Measurements from ENCODE around the gene DNAJC2.
"Not testable (repeated sequence)": the region's sequence is repeated elsewhere in the genome, so short reads cannot be mapped to it uniquely, and the experiment has no call there.

The DNAJC2 gene

DNA sequence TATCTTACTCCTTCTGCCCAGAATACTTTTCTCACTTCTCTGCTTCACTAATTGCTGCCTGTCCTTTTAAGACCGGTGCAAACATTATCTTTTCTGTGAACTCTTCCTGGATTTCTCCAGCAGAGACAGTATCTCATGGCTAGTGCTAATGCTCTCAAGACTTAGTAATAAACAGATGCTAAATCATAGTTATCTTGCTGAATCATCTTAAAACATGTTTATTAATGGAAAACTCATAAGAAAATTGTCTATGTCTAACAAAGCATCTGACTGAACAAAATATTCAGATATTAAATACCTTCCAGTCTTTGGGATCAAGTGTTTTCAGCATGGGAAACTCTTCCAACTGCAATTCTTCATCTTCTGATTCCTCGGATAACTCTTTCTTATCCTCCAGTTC, 3.1 kb downstream of the DNAJC2 start:
- DNase-seq = no peak

DNA sequence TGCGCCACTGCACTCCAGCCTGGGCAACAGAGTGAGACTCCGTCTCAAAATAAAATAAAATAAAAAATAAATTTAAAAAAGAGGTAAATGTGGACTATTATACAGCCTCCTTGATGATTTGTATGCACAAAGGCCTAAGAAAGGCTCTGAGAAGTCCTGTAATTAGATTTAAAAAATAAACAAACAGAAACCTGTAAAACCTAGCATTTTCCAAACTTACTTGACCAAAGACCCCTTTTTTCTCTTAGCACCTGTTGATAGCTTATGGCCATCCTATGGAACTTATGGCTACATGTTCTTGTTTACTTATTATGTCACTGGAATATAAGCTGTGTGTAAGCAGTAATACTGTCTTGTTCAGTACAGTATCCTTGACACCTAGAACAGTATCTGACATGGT, 5.7 kb downstream of the DNAJC2 start:
- no peak for DNase-seq

DNA sequence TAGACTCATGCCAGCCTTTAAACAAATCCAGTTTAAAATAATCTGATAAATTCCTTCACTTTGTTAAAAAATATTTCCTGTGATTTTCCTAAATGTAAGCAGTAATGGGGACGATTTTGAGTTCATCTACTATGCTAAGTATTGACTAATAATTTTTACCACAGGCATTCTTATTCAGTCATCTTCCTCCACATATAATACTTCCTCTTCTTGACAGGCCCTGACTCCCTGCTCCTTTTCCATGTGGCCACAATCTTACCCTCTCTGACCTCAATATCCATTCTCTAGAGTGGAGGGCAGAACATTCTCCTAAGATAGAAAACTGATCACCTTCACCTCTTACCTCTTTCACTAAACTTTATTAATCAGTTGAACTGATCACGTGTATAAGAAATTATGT, 7.8 kb downstream of the DNAJC2 start:
- DNase-seq = no peak

DNA sequence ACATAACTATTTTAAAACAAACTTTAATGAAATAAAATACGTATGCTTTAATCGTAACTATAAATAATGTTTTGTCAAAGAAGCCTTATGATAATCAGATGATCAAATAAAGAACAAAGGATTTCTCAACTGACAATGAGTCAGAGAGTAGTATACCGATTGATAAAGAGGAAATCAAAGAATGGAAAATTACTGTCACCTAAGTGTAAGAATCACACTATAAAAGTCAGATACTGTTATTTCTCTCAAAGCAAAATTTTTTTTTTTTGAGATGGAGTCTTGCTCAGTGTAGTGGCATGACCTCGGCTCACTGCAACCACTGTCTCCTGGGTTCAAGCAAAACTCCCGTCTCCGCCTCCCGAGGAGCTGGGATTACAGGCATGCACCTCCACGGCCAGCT, 18.8 kb downstream of the DNAJC2 start:
- DNase-seq = no peak

DNA sequence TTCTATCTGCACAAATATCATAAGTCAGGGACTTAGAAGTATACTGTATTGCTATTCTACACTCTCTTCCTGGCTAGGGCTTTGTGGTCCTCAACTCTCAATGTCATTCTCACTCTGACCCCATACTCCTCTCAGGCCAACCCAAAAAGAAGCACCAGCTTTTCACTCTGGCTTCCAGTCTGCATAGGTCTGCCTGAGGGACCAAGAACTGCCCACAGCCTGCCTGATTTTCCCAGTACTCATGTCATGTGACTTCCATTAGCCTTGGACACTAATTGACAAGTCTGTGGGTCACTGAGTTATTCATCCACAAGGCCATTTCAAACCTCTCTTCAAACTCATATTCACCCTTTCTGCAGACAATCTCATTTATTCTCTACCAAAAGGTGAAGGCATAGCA, 27.6 kb downstream of the DNAJC2 start:
- no peak for DNase-seq

DNA sequence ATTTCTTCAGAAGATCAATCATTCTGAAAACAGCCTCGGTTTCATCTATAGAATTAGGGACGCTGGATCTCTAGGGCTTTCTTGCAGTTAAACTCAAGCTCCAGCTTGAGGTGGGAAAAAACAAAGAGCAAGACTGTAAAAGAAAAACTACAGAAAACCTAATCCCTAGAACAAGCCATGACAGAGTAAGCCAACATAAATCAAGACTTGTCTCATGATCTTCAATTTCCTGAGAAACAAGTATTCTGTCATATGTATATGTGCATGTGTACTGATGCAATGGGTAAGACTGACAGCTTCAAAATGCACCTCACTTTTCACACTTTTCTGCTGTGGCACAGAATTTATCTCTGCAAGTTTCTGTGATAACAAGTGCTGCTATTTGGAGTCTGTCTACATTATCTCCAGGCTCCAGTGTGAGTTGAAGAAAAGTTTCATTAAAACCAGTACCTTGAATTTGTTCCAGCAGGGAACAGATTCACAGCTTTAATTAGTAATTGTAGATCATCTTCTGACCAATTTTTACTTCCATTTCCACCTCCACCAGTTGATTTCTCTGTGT, 28.1 kb downstream of the DNAJC2 start:
- no peak for DNase-seq

DNA sequence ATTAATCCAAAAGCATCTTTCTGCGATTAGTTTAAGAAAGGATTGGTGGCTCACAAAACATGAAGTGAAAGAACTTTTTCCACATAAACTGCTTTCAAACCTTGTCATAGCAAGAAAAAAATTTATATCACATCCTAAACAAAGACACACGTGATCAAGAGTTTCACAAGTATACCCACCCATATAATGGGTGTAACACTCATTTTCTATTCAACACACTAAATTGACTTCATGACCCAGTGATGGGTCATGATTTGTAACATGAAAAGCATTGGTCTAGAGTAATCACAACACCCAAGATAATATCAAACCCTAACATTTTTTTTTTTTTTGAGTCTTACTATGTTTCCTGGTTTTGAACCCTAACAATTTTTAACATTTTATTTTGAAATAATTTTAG, 29.7 kb downstream of the DNAJC2 start:
- DNase-seq = no peak

DNA sequence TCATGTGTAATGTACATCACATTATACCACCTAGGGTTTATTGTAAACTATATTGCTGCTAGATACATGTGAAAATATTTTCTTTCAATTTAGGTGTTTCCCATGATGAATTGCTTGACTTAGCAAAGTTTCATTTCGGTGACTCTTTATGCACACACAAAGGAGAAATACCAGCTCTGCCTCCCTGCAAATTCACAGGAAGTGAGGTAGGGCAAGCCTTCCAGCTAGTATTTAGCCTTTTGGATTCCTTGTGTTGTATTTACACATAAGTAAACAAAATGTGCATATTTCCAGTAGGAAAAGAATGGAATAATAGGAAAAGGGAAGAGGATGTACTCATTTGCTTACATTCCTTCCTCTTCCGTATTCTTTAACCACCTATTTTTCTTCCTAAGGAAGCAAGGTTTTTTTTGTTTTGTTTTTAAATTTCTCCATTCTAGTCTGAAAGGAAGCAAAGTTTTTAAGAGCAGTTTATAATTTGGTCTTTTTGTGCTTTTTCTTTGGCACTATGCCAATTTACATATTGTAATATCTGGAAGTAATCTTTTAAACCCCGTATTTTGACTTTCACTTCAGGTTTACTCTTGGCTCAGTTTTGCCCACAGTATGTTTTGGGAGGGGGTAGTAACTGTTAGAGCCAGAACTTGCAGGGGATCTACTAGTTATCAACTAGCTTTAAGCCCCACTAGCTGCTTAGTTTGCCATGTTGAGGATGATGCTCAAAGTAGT, 36.9 kb downstream of the DNAJC2 start:
- DNase-seq = no peak

DNA sequence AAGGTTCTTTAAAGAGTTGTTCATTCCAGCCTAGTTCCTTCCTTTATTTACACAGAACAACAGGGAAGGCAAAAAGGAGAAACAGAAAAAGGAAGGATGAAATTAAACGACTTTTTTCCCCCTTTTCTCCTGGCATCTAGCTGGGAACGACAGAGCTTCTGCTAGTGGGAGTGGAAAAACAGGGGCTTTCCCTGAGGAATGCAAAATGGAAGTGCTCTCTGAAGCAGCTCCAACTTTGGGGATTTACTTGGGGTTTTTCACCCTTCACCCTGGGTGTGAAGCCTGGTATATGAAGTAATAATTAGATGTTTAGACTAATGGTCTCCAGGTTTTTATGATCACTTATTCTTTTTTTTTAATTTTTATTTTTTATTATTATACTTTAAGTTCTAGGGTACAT, 43.1 kb downstream of the DNAJC2 start:
- DNase-seq = no peak

DNA sequence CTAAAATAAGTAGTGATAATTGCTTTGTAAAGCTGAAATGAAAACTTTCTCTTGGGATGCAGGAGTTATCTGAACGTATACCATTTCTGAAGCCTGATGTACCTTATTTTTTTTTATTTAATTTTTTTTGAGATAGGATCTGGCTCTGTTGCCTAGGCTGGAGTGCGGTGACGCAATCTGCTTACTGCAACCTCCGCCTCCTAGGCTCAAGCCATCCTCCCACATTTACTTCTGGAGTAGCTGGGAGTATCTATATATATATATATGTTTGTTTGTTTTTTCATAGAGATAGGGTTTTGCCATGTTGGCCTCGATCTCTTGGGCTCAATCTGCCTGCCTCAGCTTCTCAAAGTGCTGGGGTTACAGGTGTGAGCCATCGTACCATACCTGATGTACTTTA, 44.9 kb downstream of the DNAJC2 start:
- DNase-seq = no peak

DNA sequence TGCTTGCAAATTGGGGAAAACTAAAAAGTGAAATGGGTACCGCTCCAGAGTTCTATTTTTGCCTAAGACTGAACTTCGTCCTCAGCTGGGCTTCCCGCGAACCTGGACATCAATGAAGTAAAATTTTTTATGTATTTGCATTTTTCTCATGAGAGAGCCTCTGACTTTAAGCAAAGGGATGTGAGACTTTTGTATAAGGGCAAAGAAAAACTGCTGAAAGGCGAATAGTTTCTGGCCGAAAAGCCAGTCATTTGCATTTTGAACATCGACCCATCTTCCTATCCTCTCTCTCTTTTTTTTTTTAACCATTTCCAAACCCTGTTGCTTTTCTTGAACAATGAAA, 46.8 kb downstream of the DNAJC2 start:
- DNase-seq = no peak

DNA sequence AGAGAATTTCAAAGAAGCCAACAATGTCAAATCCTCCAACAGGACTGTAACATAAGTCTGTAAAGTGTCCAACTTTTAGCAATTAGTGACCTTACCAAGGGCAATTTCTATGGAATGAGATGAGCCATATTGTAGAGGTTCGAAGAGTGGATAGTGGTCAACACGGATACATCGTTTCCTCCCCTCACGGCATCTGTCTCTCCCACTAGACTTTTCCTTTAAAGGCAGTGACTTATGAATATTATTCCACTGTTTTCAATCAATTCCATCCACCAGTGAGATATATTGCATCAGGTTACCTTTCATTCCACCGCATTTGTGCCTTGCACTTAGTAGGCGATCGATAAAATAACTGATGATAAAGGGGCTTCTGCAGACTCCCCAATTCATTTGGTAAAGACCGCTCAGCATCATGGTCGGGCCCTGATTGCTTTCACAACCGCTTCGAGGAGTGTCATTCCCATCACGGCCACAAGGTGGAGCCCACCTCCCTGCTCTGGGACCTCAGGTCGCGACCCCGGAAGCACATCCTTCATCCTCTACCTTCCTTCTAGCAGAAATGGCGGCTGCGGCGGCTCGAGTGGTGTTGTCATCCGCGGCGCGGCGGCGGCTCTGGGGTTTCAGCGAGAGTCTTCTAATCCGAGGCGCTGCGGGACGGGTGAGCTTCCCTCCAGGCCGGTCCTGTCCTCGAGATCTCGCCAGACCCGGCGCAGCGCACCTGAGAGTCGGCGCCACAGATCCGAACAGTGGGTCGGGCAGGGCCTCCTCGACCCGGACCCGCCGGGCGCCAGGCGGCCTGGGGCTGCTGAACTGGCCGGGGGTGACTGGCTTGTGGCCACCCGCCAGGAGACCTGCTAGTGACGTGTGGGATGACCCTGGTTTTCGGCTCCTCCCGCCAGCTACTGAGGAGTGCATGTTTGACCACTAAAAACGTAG, 47.4 kb downstream of the DNAJC2 start, which contains the start of gene PMPCB:
Gene PMPCB (plus strand): TSS at position 535 of the 936 bp plus-strand sequence. CDS start 25 bp downstream, at position 560.
- peak; percentile 93 for DNase-seq

DNA sequence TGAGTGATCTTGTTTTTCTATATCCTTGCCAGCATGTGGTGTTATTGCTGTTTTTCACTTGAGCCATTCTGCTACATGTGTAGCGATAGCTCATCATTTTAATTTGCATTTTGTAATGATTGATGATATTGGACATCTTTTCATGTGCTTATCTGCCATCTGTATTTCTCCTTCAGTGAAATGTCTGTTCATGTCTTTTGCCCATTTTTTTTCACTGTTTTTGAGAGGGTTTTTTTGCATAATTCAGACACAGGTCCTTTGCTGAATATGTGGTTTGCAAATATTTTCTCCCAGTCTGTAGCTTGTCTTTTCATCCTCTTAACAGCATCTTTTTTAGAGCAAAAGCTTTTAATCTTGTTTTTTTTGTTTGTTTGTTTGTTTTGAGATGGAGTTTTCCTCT, 51.0 kb downstream of the DNAJC2 start:
- DNase-seq = no peak

DNA sequence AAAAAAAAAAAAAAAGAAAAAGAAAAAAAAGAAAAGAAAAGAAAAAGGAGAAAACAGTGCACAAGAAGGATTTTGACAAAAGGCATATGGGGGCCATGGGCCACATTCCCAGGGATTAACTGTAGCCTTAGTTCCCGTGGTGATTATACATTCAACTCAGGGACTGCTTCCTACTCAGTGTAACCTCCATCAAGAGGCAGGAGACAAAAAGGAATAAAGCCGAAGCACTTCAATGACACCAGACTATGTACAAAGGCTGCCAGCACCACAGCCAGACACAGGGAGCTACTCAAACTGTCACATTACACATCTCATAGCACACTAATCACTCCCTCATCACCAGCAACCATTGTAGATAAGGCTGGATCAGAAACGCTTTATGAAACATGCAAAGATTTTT, 52.4 kb downstream of the DNAJC2 start:
- DNase-seq = no peak

DNA sequence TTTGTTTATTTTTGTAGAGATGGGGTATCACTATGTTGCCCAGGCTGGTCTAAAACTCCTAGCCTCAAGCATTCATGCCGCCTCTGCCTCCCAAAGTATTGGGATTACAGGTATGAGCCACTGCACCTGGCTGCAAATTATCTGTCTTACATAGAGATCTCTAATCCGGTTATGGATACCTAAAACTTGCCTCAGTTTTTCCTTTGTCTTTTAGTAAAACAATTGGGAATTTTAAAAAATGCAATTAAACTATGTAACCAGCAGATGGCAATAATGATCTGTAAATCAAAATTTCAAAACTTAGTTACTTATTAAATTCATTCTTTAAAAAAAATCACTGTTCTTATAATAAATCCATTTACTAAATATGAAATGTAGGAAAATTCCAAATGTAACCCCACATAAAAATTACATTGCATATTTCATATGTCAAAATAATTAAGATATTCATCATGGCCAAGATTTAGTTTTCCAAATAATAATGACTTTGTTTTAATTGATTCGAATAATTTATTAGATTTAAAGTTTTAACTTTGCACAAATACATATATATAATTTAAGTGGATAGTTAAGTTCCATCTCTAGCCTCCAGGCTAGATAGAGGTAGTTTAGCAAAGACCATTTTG, 61.7 kb downstream of the DNAJC2 start:
- DNase-seq = not testable (repeated sequence)

DNA sequence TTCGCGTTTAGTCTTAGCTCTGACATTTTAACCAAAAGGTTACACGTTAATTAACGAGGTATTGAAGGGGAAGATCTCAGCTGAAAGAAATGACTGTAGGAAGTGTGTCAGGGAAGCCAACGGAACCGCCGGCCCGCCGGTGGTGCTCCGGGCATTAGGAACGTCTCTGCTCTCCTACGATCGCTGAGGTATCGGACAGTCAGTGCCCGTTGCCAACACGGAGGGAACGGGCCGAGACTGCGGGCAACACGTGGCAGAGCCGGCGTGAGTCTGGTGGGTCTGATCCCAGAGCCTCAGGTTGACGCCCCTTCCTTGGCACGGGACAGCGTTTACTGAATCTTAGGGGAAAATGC, 63.8 kb downstream of the DNAJC2 start:
- DNase-seq = not testable (repeated sequence)

DNA sequence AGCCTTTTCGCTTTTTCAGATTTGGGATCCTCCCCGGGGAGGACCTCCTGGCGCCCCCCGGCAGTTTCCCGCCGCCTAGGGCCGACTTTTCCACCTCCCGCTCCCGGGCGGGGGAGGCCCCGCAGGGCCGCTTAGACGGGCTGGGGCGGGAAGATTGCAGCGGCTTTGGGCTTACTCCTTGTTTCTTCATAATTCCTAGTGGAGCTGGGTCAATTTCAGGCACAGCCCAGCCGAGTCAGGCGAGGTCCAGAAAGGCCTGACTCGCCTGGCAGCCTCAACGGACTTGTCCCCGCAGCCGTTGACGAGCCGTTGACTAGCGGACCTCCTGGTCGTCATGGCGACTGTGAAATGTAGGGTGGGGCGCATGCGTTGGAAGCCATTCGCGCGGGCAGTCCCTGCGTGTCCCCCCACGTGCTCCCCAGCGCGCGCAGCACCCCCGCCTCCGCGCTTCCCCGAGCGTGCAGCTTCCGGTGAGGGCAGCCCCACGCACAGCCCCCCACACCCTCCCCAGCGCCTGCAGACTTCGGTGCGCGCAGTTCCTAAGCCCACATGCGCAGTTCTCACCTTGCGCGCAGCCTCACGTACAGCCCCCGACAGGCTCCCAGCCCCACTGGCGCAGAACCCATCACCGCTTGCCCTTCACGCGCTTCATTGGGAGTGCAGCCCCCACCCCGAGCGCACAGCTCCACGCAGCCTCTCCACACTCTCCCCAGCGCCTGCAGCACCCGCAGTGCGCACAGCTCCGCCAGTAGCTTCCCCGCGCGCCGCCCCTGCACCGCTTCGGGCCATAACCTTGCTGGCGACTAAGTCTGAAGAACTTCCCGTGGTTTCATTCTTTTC, 64.4 kb downstream of the DNAJC2 start:
- peak; percentile 94 for DNase-seq

DNA sequence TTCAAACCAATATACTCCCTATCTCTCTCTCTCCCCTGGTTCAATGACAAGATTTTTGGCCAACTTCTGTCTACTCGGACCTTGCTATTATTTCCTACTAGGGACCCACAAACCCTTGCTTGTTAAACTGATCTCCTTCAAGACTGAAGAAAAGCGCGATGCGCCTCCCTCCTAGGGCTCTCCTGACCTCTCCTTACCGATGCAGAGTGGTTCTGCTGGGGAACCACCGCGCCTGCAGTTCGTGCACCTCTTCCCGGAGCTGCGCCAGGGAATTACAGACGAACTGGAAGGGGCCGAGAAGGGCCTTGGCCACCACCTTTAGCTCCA, 65.0 kb downstream of the DNAJC2 start:
- DNase-seq = peak; percentile 1

DNA sequence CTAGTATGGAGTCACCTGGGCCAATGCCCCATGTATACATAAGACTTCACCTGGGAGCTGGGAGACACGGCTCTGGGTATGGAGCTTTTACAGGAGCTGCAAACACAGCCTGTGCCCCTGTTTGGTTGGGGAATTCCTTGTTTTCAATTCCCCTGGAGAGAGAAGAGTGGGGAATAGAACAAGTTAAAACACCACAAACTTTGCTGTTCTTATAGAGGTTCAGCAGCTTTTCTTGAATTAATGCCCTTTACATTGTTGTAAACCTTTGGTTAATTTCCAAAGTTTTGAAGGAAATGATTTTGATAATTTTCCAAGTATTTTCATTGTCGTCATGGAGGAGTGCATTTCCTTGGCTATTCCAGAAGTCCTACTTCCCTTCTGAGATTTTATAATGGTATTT, 66.4 kb downstream of the DNAJC2 start:
- not testable (repeated sequence) for DNase-seq

DNA sequence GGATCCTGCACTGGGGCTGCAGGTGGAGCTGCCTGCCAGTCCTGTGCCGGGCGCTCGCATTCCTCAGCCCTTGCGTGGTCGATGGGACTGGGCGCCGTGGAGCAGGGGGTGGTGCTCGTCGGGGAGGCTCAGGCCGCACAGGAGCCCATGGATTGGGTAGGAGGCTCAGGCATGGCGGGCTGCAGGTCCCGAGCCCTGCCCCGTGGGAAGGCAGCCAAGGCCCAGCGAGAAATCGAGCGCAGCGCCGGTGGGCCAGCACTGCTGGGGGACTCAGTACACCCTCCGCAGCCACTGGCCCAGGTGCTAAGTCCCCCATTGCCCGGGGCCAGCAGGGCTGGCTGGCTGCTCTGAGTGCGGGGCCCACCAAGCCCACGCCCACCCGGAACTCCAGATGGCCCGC, 69.7 kb downstream of the DNAJC2 start:
- DNase-seq = not testable (repeated sequence)

DNA sequence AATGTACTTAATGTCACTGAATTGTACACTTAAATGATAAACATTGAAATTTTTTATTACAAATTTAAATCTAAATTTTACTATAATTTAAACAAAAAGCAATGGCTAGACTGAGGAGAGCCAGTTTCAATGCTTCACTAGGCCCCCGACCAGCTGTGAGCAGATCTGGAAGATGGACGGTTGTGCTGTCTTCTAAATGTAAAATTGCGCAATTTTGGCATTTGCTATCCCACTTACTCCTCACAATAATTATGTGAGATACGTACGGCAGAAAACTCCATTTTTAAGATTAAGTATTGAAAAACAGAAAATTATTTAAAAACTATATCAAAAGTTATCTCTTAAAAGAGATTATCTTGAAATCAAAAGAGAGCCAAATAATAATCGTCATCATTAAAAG, 71.2 kb downstream of the DNAJC2 start:
- DNase-seq = not testable (repeated sequence)

DNA sequence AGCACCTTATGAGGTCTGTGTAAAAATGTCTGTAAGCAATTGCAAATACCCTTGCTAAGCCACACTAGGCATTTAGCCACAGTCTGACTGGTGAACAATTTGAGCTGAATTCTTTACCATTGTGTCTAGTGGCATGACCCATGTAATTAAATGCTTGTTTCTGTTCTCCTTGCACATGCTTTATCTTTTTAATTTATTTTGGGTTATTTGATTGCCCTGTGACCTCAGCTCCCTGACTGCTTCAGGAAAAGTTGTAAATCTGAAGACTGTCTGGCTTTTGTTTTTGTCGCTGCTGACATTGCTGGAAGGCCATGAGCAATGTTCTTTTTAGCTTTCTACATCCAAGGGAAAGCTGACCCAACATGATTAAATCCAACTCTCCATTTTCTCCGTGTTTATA, 78.3 kb downstream of the DNAJC2 start:
- not testable (repeated sequence) for DNase-seq

DNA sequence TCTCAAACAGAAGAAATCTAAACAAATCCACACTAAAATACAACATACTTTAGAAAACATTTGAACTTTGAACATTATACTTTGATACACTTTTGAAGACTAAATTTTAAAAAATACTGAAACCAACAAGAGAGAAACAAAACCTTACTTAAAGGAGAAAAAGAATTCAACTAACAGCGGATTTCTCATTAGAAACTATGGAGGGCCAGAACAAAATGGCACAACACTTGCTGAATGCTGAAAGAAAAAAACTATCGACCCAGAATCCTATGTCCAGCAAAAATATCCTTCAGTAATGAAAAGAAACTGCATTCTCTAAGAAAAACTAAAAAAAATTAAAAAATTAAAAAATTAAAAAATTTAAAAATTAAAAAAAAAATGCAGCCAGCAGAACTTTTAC, 80.5 kb downstream of the DNAJC2 start:
- not testable (repeated sequence) for DNase-seq

All from CD4-positive, alpha-beta T cell treated with Interferon gamma for 1 hour (primary cell).